ENCODE measurements around the gene MED12L.

- no peak for TF ChIP-seq RAD21 (conservative IDR thresholded peaks at IDR 0.05)
- TF ChIP-seq CTCF (IDR thresholded peaks at IDR 0.05; ENCODE audit: poor library complexity, severe bottlenecking) = no peak
- TF ChIP-seq TAF1 (IDR thresholded peaks at IDR 0.05; ENCODE audit: low read depth) = no peak
- TF ChIP-seq REST (IDR thresholded peaks at IDR 0.05; ENCODE audit: borderline replicate concordance) = no peak
Measured at GRCh38 chr3:151415289-151415688, 329.8 kb downstream of the MED12L start.
